IMR-90 (cell line): ENCODE results near the gene ZMAT5.

ENCODE experiments used
- BHLHE40 ChIP-seq: fragments of 150-350 bp; IDR thresholded peaks from 2 replicates; pipeline ENCODE4 v1.6.1; 2016; ENCODE audit warnings: mild to moderate bottlenecking, low read depth, low read length
- CEBPB ChIP-seq: IDR thresholded peaks from 2 replicates; pipeline ENCODE4 v1.6.1; 2012; ENCODE audit warnings: low read depth, low read length, improper control_type of control experiment
- CTCF ChIP-seq: conservative IDR thresholded peaks from 2 replicates; pipeline ENCODE4 v1.5.1; 2012; ENCODE audit warnings: mild to moderate bottlenecking, low read depth, low read length, improper control_type of control experiment
- FOS ChIP-seq: fragments of 150-350 bp; IDR thresholded peaks from 2 replicates; pipeline ENCODE4 v1.6.1; 2016; ENCODE audit warnings: low read depth, low read length
- MAZ ChIP-seq: IDR thresholded peaks from 2 replicates; pipeline ENCODE4 v1.6.1; 2012; ENCODE audit warnings: low read depth, mild to moderate bottlenecking, low read length, improper control_type of control experiment, moderate library complexity, borderline replicate concordance
- MXI1 ChIP-seq: IDR thresholded peaks from 2 replicates; pipeline ENCODE4 v1.6.1; 2012; ENCODE audit warnings: low read depth, mild to moderate bottlenecking, low read length, moderate library complexity, borderline replicate concordance
- NFE2L2 ChIP-seq: fragments of 150-350 bp; IDR thresholded peaks from 2 replicates; pipeline ENCODE4 v1.6.1; 2016; ENCODE audit warnings: low read depth, mild to moderate bottlenecking, low read length
- POLR2A ChIP-seq: IDR thresholded peaks from 2 replicates; pipeline ENCODE4 v1.6.1; 2012; ENCODE audit warnings: mild to moderate bottlenecking, low read depth, low read length
- RAD21 ChIP-seq: IDR thresholded peaks from 2 replicates; pipeline ENCODE4 v1.6.1; 2012; ENCODE audit warnings: low read length, improper control_type of control experiment
- RCOR1 ChIP-seq: IDR thresholded peaks from 2 replicates; pipeline ENCODE4 v1.6.1; 2012; ENCODE audit warnings: mild to moderate bottlenecking, low read length, improper control_type of control experiment; ENCODE audit not compliant: insufficient replicate concordance
- RFX5 ChIP-seq: IDR thresholded peaks from 2 replicates; pipeline ENCODE4 v1.8.0; 2012; ENCODE audit warnings: low read depth, mild to moderate bottlenecking, low read length, moderate library complexity
- SMC3 ChIP-seq: fragments of 150-350 bp; IDR thresholded peaks from 2 replicates; pipeline ENCODE4 v1.6.1; 2016; ENCODE audit warnings: low read depth, mild to moderate bottlenecking, antibody characterized with exemption, low read length, moderate library complexity
- USF2 ChIP-seq: fragments of 150-350 bp; IDR thresholded peaks from 2 replicates; pipeline ENCODE4 v1.6.1; 2017; ENCODE audit warnings: mild to moderate bottlenecking, antibody characterized with exemption, low read length, low read depth

GRCh38 chr22:29731058-29731850 is 35.6 kb downstream of the ZMAT5 start:
- TF ChIP-seq CTCF (no peak), CEBPB (no peak), POLR2A (no peak), SMC3 (no peak), MXI1 (no peak), RAD21 (no peak), RFX5 (no peak), FOS (no peak), MAZ (no peak), BHLHE40 (no peak), USF2 (no peak), RCOR1 (no peak), NFE2L2 (no peak)
